Hematopoietic multipotent progenitor cell treated with erythropoietin and hydrocortisone succinate and interleukin-3 and kit ligand, for 15 days (in vitro differentiated cells): ENCODE measurements around the gene TTC33.

Experiments
- DNase-seq: peaks from one replicate; pipeline ENCODE4 v3.0.0-alpha.2; 2015; ENCODE audit warnings: low spot score

The TTC33 gene

DNA sequence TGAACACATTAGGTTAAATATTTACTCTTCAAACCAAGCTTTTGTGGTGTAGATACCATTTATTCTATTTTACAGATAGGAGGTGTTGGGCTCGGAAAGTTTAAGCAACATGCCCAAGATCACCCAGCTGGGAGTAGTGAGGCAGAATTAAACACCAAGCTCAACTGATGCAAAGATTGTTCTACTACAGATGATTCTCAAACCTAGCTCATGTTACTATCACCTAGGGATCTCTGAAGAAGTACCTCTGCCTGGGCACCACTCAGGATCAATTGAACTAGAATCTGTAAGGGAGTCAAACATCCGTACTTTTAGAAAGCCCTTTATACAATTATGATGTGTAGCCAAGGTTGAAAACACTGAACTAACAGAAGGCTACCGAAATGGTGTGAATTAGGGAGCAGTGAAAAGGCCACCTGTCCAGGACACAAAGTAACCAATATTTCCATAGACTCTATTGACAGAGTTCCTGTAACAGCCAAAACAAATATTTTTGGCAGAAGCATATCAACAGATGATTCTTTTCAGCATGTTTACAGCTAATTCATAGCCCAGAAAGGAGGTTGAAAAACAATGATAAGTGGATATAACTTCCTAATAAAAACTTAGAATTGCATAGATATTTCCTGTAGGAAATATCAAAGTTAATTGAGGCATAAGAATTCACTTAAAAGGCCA lies 234.5 kb downstream of the TTC33 start:
- no peak for DNase-seq

- no peak for DNase-seq
These were observed 237.3 kb downstream of the TTC33 start for GRCh38 chr5:40518485-40518917.

DNA sequence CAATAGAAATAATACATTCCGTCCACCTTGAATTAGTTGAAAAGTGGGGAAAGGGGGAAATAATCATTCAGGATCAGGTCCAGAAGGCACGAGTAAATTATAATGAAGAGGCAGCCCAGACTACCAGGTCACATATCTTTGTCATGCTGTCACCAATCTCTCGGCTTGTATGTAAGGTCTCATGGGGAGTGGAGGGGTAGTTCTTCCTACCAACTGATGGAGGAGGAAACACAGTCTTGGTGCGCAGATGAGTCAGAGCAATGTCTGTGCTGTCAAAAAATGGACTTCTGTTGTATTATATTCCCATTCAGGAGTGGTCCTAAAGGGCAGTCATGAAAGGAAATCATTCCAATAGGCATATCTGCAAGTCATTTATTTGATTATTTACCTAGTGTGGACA lies 240.3 kb downstream of the TTC33 start:
- DNase-seq: no peak

DNA sequence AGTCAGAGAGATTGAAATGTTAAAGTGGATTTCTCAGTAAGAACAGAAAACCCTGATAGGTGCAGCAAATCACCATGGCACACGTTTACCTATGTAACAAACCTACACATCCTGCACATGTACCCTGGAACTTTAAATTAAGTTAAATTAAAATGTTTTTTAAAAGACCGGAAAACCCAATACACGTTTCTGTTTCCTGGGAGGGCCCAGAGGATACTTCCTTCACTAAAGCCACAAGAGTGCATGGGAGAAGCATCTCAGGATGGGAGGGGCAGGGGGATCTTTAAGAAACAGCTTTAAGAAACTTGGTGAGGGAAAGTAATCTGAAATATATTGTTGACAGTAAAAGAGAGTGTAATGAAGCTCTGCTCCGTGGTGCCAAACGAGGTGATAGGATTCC lies 240.8 kb downstream of the TTC33 start:
- no peak for DNase-seq

DNA sequence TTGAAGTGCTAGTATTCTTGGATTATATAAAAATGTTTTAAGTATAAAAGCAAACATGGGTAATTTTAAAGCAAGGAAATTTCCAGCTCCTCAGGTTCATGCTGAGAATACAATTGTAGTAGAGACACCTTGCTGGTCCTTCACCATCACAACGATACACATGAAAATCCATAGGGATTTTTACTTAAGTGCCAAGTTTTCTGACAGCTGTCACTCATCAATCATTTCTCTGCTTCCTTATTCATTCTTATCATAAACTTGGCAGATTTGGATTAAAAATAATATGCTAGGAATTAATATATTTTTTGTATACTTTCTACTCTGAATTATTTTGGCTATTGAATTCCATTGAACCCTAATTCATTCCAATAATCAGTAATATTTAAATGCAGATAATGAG lies 244.0 kb downstream of the TTC33 start:
- DNase-seq: no peak

DNA sequence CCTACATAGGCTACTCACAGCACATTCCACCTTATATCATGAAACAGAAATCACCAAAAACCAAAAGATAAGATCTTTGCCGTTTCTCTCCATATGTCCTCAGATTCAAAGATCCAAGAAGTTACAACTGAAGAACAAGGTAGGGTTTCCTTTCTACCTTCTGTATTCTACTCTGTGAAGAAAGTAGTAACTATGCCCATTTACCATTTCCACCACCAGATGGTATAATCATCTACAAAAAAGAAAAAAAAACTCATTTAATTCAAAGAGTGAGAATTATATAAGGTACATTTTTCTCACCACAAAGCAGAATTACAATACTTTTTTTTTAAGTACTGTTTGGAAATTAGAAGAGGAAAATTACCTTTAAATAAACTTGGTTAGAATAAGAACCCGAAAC lies 248.7 kb downstream of the TTC33 start:
- DNase-seq: no peak

DNA sequence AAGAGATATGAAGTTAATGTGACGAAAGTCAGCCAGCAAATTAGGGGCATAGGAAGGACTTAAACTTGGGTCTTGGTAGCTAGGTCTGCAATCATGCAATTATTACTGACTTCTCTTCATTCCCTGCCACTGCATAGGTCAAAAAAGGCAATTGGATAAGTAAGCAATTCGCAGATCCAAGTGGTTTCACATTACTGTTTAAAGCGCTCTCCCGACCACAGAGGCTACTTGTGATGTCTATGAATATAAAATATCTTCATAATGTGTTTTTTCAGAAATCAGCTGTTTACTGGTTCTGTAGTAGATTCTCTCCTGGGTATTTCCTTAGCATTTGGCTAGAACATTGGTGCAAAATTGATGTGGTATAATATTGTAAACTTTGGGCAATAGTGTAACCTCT lies 250.7 kb downstream of the TTC33 start:
- no peak for DNase-seq

- no peak for DNase-seq
These were observed 252.3 kb downstream of the TTC33 start for GRCh38 chr5:40503439-40503838.

GRCh38 chr5:40502736-40503135 lies 253.0 kb downstream of the TTC33 start:
- DNase-seq: no peak

GRCh38 chr5:40501711-40502444 lies 253.9 kb downstream of the TTC33 start:
- no peak for DNase-seq

GRCh38 chr5:40499518-40500273 lies 256.1 kb downstream of the TTC33 start:
- no peak for DNase-seq

GRCh38 chr5:40499007-40499406 lies 256.8 kb downstream of the TTC33 start:
- no peak for DNase-seq

GRCh38 chr5:40497573-40497972 lies 258.2 kb downstream of the TTC33 start:
- no peak for DNase-seq

DNA sequence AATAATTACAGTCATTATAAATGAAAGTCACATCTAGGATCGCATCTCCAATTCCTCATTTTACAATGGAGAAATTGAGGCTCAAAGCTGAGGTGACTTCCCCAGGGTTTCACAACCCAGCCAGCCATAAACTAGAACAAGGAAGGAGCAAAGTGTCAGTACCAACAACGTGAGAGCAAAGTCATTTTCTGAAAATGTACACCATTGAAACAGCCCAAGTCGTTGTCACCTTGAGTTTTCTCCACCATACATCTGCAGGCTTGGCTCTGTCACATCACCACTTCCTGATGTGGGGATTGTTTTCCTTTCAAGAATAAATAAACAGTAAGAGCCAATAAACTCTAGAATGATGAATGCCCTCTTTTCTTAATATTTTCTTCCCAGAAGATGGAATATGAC lies 260.5 kb downstream of the TTC33 start:
- no peak for DNase-seq

- no peak for DNase-seq
These were observed 261.0 kb downstream of the TTC33 start for GRCh38 chr5:40494631-40495236.

GRCh38 chr5:40492056-40492455 lies 263.7 kb downstream of the TTC33 start:
- DNase-seq: no peak

DNA sequence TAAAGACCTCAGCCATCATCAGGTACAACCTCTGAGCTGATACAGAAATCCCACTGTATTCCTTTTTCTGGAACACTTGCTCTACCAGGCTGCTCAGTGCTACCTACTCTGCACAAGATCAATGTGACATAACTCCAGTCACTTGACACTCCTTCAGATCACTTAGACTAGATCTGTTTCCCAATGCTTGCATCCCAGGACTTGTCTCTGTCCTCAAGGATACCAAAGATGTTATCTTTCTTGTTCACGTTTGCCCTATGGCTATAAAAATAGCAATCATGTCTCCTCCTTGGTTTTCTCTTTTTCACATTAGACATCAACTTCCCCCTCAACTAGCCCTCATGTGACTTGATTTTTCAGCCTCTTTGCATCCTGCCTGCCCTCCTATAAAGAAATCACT lies 264.1 kb downstream of the TTC33 start:
- no peak for DNase-seq

GRCh38 chr5:40490464-40491111 lies 265.2 kb downstream of the TTC33 start:
- no peak for DNase-seq

- no peak for DNase-seq
These were observed 266.3 kb downstream of the TTC33 start for GRCh38 chr5:40489421-40489820.

GRCh38 chr5:40486437-40487275 lies 269.1 kb downstream of the TTC33 start:
- no peak for DNase-seq
